GM12874 (cell line): ENCODE results near the gene NHERF1.
A peak's percentile ranks its signal among the peaks of the same experiment; 100 is the strongest.

Source experiments
- CTCF ChIP-seq: IDR thresholded peaks from 2 replicates; pipeline ENCODE4 v1.5.1; 2011; ENCODE audit warnings: low read depth, mild to moderate bottlenecking, control low read depth, low read length, moderate library complexity; ENCODE audit not compliant: insufficient read depth

NHERF1 gene

GRCh38 chr17:74815550-74816370 is 67.3 kb downstream of the NHERF1 start:
- peak; percentile 8; the same call in 1 of the 2 replicates for TF ChIP-seq CTCF

GRCh38 chr17:74816905-74817620 is 68.6 kb downstream of the NHERF1 start:
- no peak for TF ChIP-seq CTCF

GRCh38 chr17:74818291-74818938 is 70.0 kb downstream of the NHERF1 start:
- no peak for TF ChIP-seq CTCF
